ENCODE results near the gene PHYHD1.
"Not testable (repeated sequence)": the region's sequence is repeated elsewhere in the genome, so short reads cannot be mapped to it uniquely, and the experiment has no call there.

PHYHD1 gene

GRCh38 chr9:128947527-128948301 lies 26.9 kb downstream of the PHYHD1 start, which contains the start of the genes DOLK and NUP188:
Gene DOLK, minus strand, starts transcription at chr9:128947603. Its CDS starts 300 bp downstream, at chr9:128947303.
Gene NUP188, plus strand, starts transcription at chr9:128947699. Its CDS starts 21 bp downstream, at chr9:128947720.
- DNase-seq: peak; percentile 77 to 98 (median 93)

GRCh38 chr9:128961403-128961802 lies 40.6 kb downstream of the PHYHD1 start:
- DNase-seq: not testable (repeated sequence)

- DNase-seq: no peak
Observed at GRCh38 chr9:128969491-128969890, 48.7 kb downstream of the PHYHD1 start.

- DNase-seq: no peak
Observed at GRCh38 chr9:128972956-128973355, 52.2 kb downstream of the PHYHD1 start.

- DNase-seq: no peak
Observed at GRCh38 chr9:128979111-128979510, 58.3 kb downstream of the PHYHD1 start.

GRCh38 chr9:128983536-128983935 lies 62.8 kb downstream of the PHYHD1 start:
- no peak for DNase-seq

- DNase-seq: no peak
Observed at GRCh38 chr9:128986671-128987070, 65.9 kb downstream of the PHYHD1 start.

GRCh38 chr9:128987805-128988204 lies 67.0 kb downstream of the PHYHD1 start:
- peak in 7 of 51 donors; percentile 9 to 42 (median 20) for DNase-seq
